H4 (cell line): Measurements from ENCODE around the gene FAM53A. TPM values are rescaled to one million over a fixed set of nuclear protein-coding genes. Genes with fewer than 3 reads are reported as not detected.

ENCODE experiments used
- DNase-seq: peaks from one replicate; pipeline ENCODE4 v3.0.0-alpha.2; 2015; ENCODE audit warnings: low spot score
- total RNA-seq: library from RNA; depleted of rRNA; stranded (reverse); fragments of >200 nt; shearing (Covaris generic); gene quantifications from 2 replicates; pipeline ENCODE4 v1.2.3, GENCODE V29; 2014; rRNA removed

FAM53A gene
- total RNA-seq, 1 experiment from 2014 or later = 0.46 TPM

- DNase-seq = no peak
Measured at GRCh38 chr4:1592068-1592708, 91.9 kb downstream of the FAM53A start.

- no peak for DNase-seq
Measured at GRCh38 chr4:1591107-1591506, 93.0 kb downstream of the FAM53A start.

- DNase-seq = no peak
Measured at GRCh38 chr4:1590244-1590643, 93.9 kb downstream of the FAM53A start.

Other genes starting within 250 kb of the FAM53A start
- gene SLBP, start 28.0 kb upstream of the FAM53A start, total RNA-seq = 165 and 185 TPM in 2 replicates
- gene TMEM129, start 37.0 kb upstream of the FAM53A start, total RNA-seq = 18.4 and 30.7 TPM in 2 replicates
- 22.3 and 22.6 TPM in 2 replicates for gene TACC3, start 37.2 kb upstream of the FAM53A start, total RNA-seq
- 1.7 and 2.1 TPM in 2 replicates for gene FGFR3, start 109.0 kb upstream of the FAM53A start, total RNA-seq
- gene LETM1, start 171.8 kb upstream of the FAM53A start, total RNA-seq = 37.7 and 42.6 TPM in 2 replicates
- gene NSD2, start 187.1 kb upstream of the FAM53A start, total RNA-seq = 48.0 and 53.5 TPM in 2 replicates